HG03520 (cell line): Measurements from ENCODE around the gene TBC1D17.

Experiments used
- ATAC-seq: cut with Tn5 transposase; IDR thresholded peaks from one replicate; pipeline ENCODE4 v1.9.1; 2021; ENCODE audit warnings: mild to moderate bottlenecking, moderate library complexity; ENCODE audit not compliant: unreplicated experiment

Gene TBC1D17

GRCh38 chr19:49933643-49934042 lies 56.1 kb downstream of the TBC1D17 start:
- ATAC-seq, result no peak

GRCh38 chr19:49936549-49936948 lies 59.0 kb downstream of the TBC1D17 start:
- ATAC-seq, result no peak

- no peak for ATAC-seq
These were observed 60.4 kb downstream of the TBC1D17 start for GRCh38 chr19:49937750-49938381.
